Neural progenitor cell (in vitro differentiated cells): ENCODE results near the gene NEDD4. TPM values are rescaled to one million over a fixed set of nuclear protein-coding genes. Genes with fewer than 3 reads are reported as not detected.

Source experiments
- DNase-seq: peaks from one replicate; pipeline ENCODE4 v3.0.0-alpha.2; 2016; ENCODE audit warnings: low spot score
- H2AFZ ChIP-seq: fragments of 200-600 bp; sonication (generic); replicated peaks from 2 replicates; pipeline ENCODE4 v1.6.1; 2016; ENCODE audit warnings: antibody characterized with exemption
- H3F3A ChIP-seq: fragments of 200-600 bp; sonication (generic); 2 replicates; pipeline ENCODE4 v1.6.1; 2016; ENCODE audit warnings: antibody characterized with exemption, low read depth
- H3K27ac ChIP-seq: fragments of 200-600 bp; sonication (generic); 2 replicates; pipeline ENCODE4 v1.5.1; 2016; ENCODE audit warnings: mild to moderate bottlenecking
- H3K27me3 ChIP-seq: fragments of 200-600 bp; sonication (generic); 2 replicates; pipeline ENCODE4 v1.6.1; 2016; ENCODE audit warnings: mild to moderate bottlenecking, moderate library complexity
- H3K36me3 ChIP-seq: fragments of 200-600 bp; sonication (generic); 2 replicates; pipeline ENCODE4 v1.5.1; 2016
- H3K4me1 ChIP-seq: fragments of 200-600 bp; sonication (generic); 2 replicates; pipeline ENCODE4 v1.6.1; 2016; ENCODE audit warnings: mixed run types
- H3K4me2 ChIP-seq: fragments of 200-600 bp; sonication (generic); 2 replicates; pipeline ENCODE4 v1.6.1; 2016
- H3K4me3 ChIP-seq: fragments of 200-600 bp; sonication (generic); 2 replicates; pipeline ENCODE4 v1.5.1; 2016
- H3K79me2 ChIP-seq: fragments of 200-600 bp; sonication (generic); 2 replicates; pipeline ENCODE4 v1.6.1; 2016; ENCODE audit warnings: low read depth
- H3K9ac ChIP-seq: fragments of 200-600 bp; sonication (generic); 2 replicates; pipeline ENCODE4 v1.6.1; 2016
- H3K9me3 ChIP-seq: fragments of 200-600 bp; sonication (generic); 2 replicates; pipeline ENCODE4 v1.5.1; 2016; ENCODE audit warnings: low read depth
- H4K20me1 ChIP-seq: fragments of 200-600 bp; sonication (generic); 2 replicates; pipeline ENCODE4 v1.6.1; 2016; ENCODE audit warnings: low read depth
- H3K27ac Mint-ChIP-seq: 3 replicates; pipeline ENCODE4 v1.8.0; 2021; ENCODE audit warnings: mixed read lengths
- H3K27me3 Mint-ChIP-seq: 2 replicates; pipeline ENCODE4 v1.8.0; 2022; ENCODE audit warnings: low read depth, mild to moderate bottlenecking, inconsistent platforms, moderate library complexity, mixed read lengths; ENCODE audit not compliant: insufficient read depth
- H3K36me3 Mint-ChIP-seq: 3 replicates; pipeline ENCODE4 v1.8.0; 2021; ENCODE audit warnings: mixed read lengths
- H3K4me1 Mint-ChIP-seq: 3 replicates; pipeline ENCODE4 v1.8.0; 2021; ENCODE audit warnings: mixed read lengths
- H3K4me3 Mint-ChIP-seq: 3 replicates; pipeline ENCODE4 v1.8.0; 2021; ENCODE audit warnings: mild to moderate bottlenecking, moderate library complexity, mixed read lengths
- H3K9me3 Mint-ChIP-seq: 3 replicates; pipeline ENCODE4 v1.8.0; 2020; ENCODE audit warnings: mixed read lengths
- CTCF ChIP-seq: fragments of 200-600 bp; sonication (generic); IDR thresholded peaks from 2 replicates; pipeline ENCODE4 v1.5.1; 2017; ENCODE audit warnings: antibody characterized with exemption, mild to moderate bottlenecking
- EZH2 ChIP-seq: fragments of 200-600 bp; sonication (generic); IDR thresholded peaks from 2 replicates; pipeline ENCODE4 v1.6.1; 2017; ENCODE audit warnings: antibody characterized with exemption, mild to moderate bottlenecking, moderate library complexity
- EZH2phosphoT487 ChIP-seq: fragments of 200-600 bp; sonication (generic); IDR thresholded peaks from 2 replicates; pipeline ENCODE4 v1.6.1; 2017; ENCODE audit warnings: antibody characterized with exemption
- total RNA-seq: library from RNA; depleted of rRNA; stranded (reverse); fragments of >200 nt; gene quantifications from 2 replicates; pipeline ENCODE4 v1.2.3, GENCODE V29; 2015; ENCODE audit warnings: low replicate concordance

NEDD4 gene
- total RNA-seq, 1 donor from 2014 or later, result 36.7 TPM

GRCh38 chr15:55977231-55977630, 16.2 kb downstream of the NEDD4 start:
- Histone ChIP-seq H3K79me2 (no peaks in the 10 kb centered on the region), H3K4me2 (no peak overlapping the region)

GRCh38 chr15:55970286-55970685, 23.1 kb downstream of the NEDD4 start:
- no peak overlapping the region for H3K4me3 Mint-ChIP-seq
- H3K4me3 ChIP-seq, result no peak overlapping the region
- peaks cover 7% of the 10 kb centered on the region for H3K9me3 Mint-ChIP-seq
- no peaks in the 10 kb centered on the region for H3K36me3 ChIP-seq
- TF ChIP-seq CTCF (no peak), EZH2phosphoT487 (no peak), EZH2 (no peak)
- H3K4me1 ChIP-seq, result no peaks in the 10 kb centered on the region
- DNase-seq, result no peak
- peaks cover 5% of the 10 kb centered on the region for H3K36me3 Mint-ChIP-seq
- no peak overlapping the region for H3K9ac ChIP-seq
- H2AFZ ChIP-seq, result no peak overlapping the region
- no peak overlapping the region for H3K27ac ChIP-seq
- H3F3A ChIP-seq, result no peaks in the 10 kb centered on the region
- peaks cover 2% of the 10 kb centered on the region for H3K27me3 Mint-ChIP-seq
- H4K20me1 ChIP-seq, result no peaks in the 10 kb centered on the region
- no peaks in the 10 kb centered on the region for H3K79me2 ChIP-seq
- H3K27ac Mint-ChIP-seq, result no peak overlapping the region
- H3K4me1 Mint-ChIP-seq, result no peaks in the 10 kb centered on the region
- no peaks in the 10 kb centered on the region for H3K27me3 ChIP-seq
- peaks cover 2% of the 10 kb centered on the region for H3K9me3 ChIP-seq
- H3K4me2 ChIP-seq, result no peak overlapping the region

More at GRCh38 chr15:55977231-55977630, 16.2 kb downstream of the NEDD4 start:
- DNase-seq, result no peak
- H3K4me1 Mint-ChIP-seq, result no peaks in the 10 kb centered on the region
- H3K27ac Mint-ChIP-seq, result no peak overlapping the region
- H3K9me3 Mint-ChIP-seq, result peaks cover 9% of the 10 kb centered on the region
- Histone ChIP-seq H2AFZ (no peak overlapping the region), H4K20me1 (no peaks in the 10 kb centered on the region), H3K9ac (no peak overlapping the region), H3K27me3 (no peaks in the 10 kb centered on the region), H3K27ac (no peak overlapping the region), H3F3A (no peaks in the 10 kb centered on the region), H3K36me3 (no peaks in the 10 kb centered on the region), H3K4me3 (no peak overlapping the region), H3K9me3 (peaks cover 2% of the 10 kb centered on the region), H3K4me1 (no peaks in the 10 kb centered on the region)
- H3K27me3 Mint-ChIP-seq, result peaks cover 2% of the 10 kb centered on the region
- TF ChIP-seq EZH2 (no peak), EZH2phosphoT487 (no peak), CTCF (no peak)
- H3K36me3 Mint-ChIP-seq, result peaks cover 2% of the 10 kb centered on the region
- no peak overlapping the region for H3K4me3 Mint-ChIP-seq

GRCh38 chr15:55969582-55969981, 23.8 kb downstream of the NEDD4 start:
- Histone ChIP-seq H3K9me3 (peaks cover 2% of the 10 kb centered on the region), H3K36me3 (no peaks in the 10 kb centered on the region), H3K27ac (no peak overlapping the region), H3K4me1 (no peaks in the 10 kb centered on the region), H3K4me3 (no peak overlapping the region), H3K79me2 (no peaks in the 10 kb centered on the region), H3F3A (no peaks in the 10 kb centered on the region), H3K27me3 (no peaks in the 10 kb centered on the region), H3K4me2 (no peak overlapping the region), H2AFZ (no peak overlapping the region), H4K20me1 (no peaks in the 10 kb centered on the region), H3K9ac (no peak overlapping the region)
- Mint-ChIP-seq H3K4me1 (no peaks in the 10 kb centered on the region), H3K36me3 (peaks cover 10% of the 10 kb centered on the region), H3K9me3 (peaks cover 6% of the 10 kb centered on the region), H3K27ac (no peak overlapping the region), H3K4me3 (no peak overlapping the region), H3K27me3 (peaks cover 2% of the 10 kb centered on the region)
- TF ChIP-seq EZH2phosphoT487 (no peak), CTCF (no peak), EZH2 (no peak)
- no peak for DNase-seq

GRCh38 chr15:55968923-55969322, 24.5 kb downstream of the NEDD4 start:
- H3K9me3 Mint-ChIP-seq, result peaks cover 4% of the 10 kb centered on the region
- Histone ChIP-seq H2AFZ (no peak overlapping the region), H3F3A (no peaks in the 10 kb centered on the region), H3K27ac (no peak overlapping the region), H3K36me3 (no peaks in the 10 kb centered on the region), H3K9ac (no peak overlapping the region), H3K4me3 (no peak overlapping the region), H3K4me2 (no peak overlapping the region), H3K27me3 (no peaks in the 10 kb centered on the region), H4K20me1 (no peaks in the 10 kb centered on the region), H3K9me3 (no peaks in the 10 kb centered on the region), H3K4me1 (no peaks in the 10 kb centered on the region), H3K79me2 (no peaks in the 10 kb centered on the region)
- H3K27me3 Mint-ChIP-seq, result peaks cover 2% of the 10 kb centered on the region
- peaks cover 10% of the 10 kb centered on the region for H3K36me3 Mint-ChIP-seq
- no peak overlapping the region for H3K27ac Mint-ChIP-seq
- no peak overlapping the region for H3K4me3 Mint-ChIP-seq
- no peak for DNase-seq
- no peak for TF ChIP-seq CTCF
- TF ChIP-seq EZH2phosphoT487, result no peak
- no peak for TF ChIP-seq EZH2
- H3K4me1 Mint-ChIP-seq, result no peaks in the 10 kb centered on the region
